ENCODE results near the gene IL17RB. TPM values are rescaled to one million over a fixed set of nuclear protein-coding genes. Genes with fewer than 3 reads are reported as not detected.
A peak's percentile ranks its signal among the peaks of the same experiment; 100 is the strongest.

IL17RB gene
- total and polyA plus RNA-seq, 2 of the 4 experiments (the other 2 are of a cell fraction), result under 0.01 TPM; not detected in 1

- no CpG with 5 or more reads among the region's 7 CpGs for WGBS, 2 experiments (ENCODE audit: extremely low coverage in 2 of 2, insufficient read length in 1 of 2)
- Histone ChIP-seq H3K36me3 (ENCODE audit: control insufficient read depth, insufficient read depth, low read length) (no peaks in the 10 kb centered on the region), H3K9me3 (ENCODE audit: control insufficient read depth, insufficient read depth, low read length) (no peaks in the 10 kb centered on the region), H2AK5ac (ENCODE audit: low read depth, low read length) (no peak overlapping the region), H3K4ac (ENCODE audit: low read depth, low read length) (no peak overlapping the region), H2AK9ac (replicated peaks; ENCODE audit: low read depth, low read length, poor library complexity) (no peak overlapping the region), H3K27ac (ENCODE audit: insufficient read depth, low read length) (no peak overlapping the region), H4K91ac (ENCODE audit: insufficient read depth, low read depth, low read length) (no peak overlapping the region), H2BK120ac (ENCODE audit: low read depth, low read length) (no peak overlapping the region), H3K18ac (ENCODE audit: low read depth, low read length) (no peak overlapping the region), H3K79me1 (ENCODE audit: low read depth in 1 of 2, low read length in 2 of 2) (no peaks in the 10 kb centered on the region), H3K23ac (ENCODE audit: low read depth, low read length) (no peak overlapping the region), H3K27me3 (ENCODE audit: control insufficient read depth, insufficient read depth, low read length) (peaks cover 11% of the 10 kb centered on the region), H2AFZ (replicated peaks; ENCODE audit: low read length, poor library complexity) (peak overlapping the region; percentile 32), H3K4me3 (ENCODE audit: insufficient read depth, low read depth, low read length) (no peak overlapping the region), H2BK5ac (ENCODE audit: low read depth, low read length, poor library complexity, severe bottlenecking) (no peak overlapping the region), H4K8ac (ENCODE audit: low read depth in 2 of 2, low read length in 2 of 2) (no peak overlapping the region), H4K5ac (ENCODE audit: low read depth, low read length) (no peak overlapping the region), H3K4me2 (ENCODE audit: low read depth, low read length) (no peak overlapping the region), H3K4me1 (ENCODE audit: control insufficient read depth, insufficient read depth, low read length) (no peaks in the 10 kb centered on the region), H3K14ac (replicated peaks; ENCODE audit: low read depth, low read length) (no peak overlapping the region), H3K9ac (ENCODE audit: low read depth, low read length) (no peak overlapping the region), H2BK15ac (ENCODE audit: low read depth, low read length) (no peak overlapping the region), H3K56ac (ENCODE audit: extremely low read depth, insufficient read depth, low read length) (no peak overlapping the region), H4K20me1 (ENCODE audit: insufficient read depth, low read length) (no peaks in the 10 kb centered on the region), H2BK20ac (ENCODE audit: low read depth, low read length) (no peak overlapping the region), H3K9me1 (ENCODE audit: insufficient read depth, low read length) (no peaks in the 10 kb centered on the region)
- BruUV-seq (replicated peaks), result no TSS peak
- ChIA-PET CTCF (no interaction called here), POLR2A (ENCODE audit: unreplicated experiment) (no interaction called here)
- dilution Hi-C loops (cut with HindIII; ENCODE audit: low sequenced_read_pairs, unreplicated experiment), result no loop called here
- ATAC-seq (ENCODE audit: low read depth), result no peak
- TF ChIP-seq NFE2L2 (IDR thresholded peaks at IDR 0.05; ENCODE audit: low read depth, low read length), result no peak
- TF ChIP-seq CEBPB (IDR thresholded peaks at IDR 0.05; ENCODE audit: low read depth, low read length), result no peak
- TF ChIP-seq BHLHE40 (IDR thresholded peaks at IDR 0.05; ENCODE audit: low read depth, low read length), result no peak
- TF ChIP-seq USF2 (IDR thresholded peaks at IDR 0.05; ENCODE audit: low read depth, low read length), result no peak
- TF ChIP-seq RFX5 (IDR thresholded peaks at IDR 0.05; ENCODE audit: low read depth, low read length), result no peak
- no peak for TF ChIP-seq CHD1 (IDR thresholded peaks at IDR 0.05; ENCODE audit: low read depth, low read length)
- no peak for TF ChIP-seq SMC3 (IDR thresholded peaks at IDR 0.05; ENCODE audit: low read depth, low read length)
- no peak for TF ChIP-seq MAFK (IDR thresholded peaks at IDR 0.05; ENCODE audit: low read depth, low read length)
- no peak for TF ChIP-seq RAD21 (IDR thresholded peaks at IDR 0.05; ENCODE audit: low read length)
- no peak for TF ChIP-seq FOS (IDR thresholded peaks at IDR 0.05; ENCODE audit: low read depth, low read length)
- no peak for TF ChIP-seq RCOR1 (IDR thresholded peaks at IDR 0.05; ENCODE audit: insufficient replicate concordance, low read length)
- no peak for TF ChIP-seq CTCF (conservative IDR thresholded peaks at IDR 0.05; ENCODE audit: low read depth, low read length)
- TF ChIP-seq MXI1 (IDR thresholded peaks at IDR 0.05; ENCODE audit: borderline replicate concordance, low read depth, low read length), result no peak
- TF ChIP-seq MAZ (IDR thresholded peaks at IDR 0.05; ENCODE audit: borderline replicate concordance, low read depth, low read length), result no peak
- TF ChIP-seq ELK1 (IDR thresholded peaks at IDR 0.05; ENCODE audit: borderline replicate concordance, low read depth, low read length), result no peak
- in situ Hi-C loops (cut with MboI; ENCODE audit: low sequenced_read_pairs), result no loop called here
- no peak for DNase-seq
- intact Hi-C loops (cut with micrococcal nuclease), result no loop called here
Measured at GRCh38 chr3:53815651-53816050, 30.7 kb upstream of the IL17RB start.

Measured in IMR-90 (cell line).